HG02970 (cell line): ENCODE results near the gene TMEM178B.
"Not testable (repeated sequence)": the region's sequence is repeated elsewhere in the genome, so short reads cannot be mapped to it uniquely, and the experiment has no call there.

Experiments used
- ATAC-seq: cut with Tn5 transposase; IDR thresholded peaks from one replicate; pipeline ENCODE4 v1.9.1; 2021; ENCODE audit warnings: mild to moderate bottlenecking, moderate library complexity, moderate number of reproducible peaks; ENCODE audit not compliant: unreplicated experiment, low FRiP score

TMEM178B gene

DNA sequence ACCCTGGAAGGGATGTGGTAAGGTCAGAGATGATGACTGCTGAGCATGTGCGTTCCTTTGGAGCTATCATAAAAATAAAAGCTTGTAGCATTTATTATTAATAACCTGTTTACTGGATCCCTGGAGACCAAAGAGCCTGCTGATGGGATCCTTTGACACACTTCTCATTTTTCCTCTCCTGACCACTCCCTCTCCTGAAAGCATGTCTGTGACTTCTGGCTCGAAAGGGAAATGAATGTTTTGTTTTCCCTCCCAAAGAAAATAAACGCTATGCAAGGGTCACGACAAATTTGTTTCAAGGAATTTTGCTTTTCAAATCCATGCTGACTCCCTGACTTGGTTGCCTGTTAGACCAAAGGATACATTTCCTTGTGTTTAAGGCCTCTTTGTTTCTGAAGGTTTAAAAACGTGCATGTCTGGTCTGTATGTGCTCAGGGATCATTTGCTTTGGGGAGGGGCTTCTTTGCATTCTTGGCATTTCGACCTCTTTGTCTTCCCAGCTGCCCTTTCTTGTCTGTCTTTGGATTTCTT is 292.3 kb downstream of the TMEM178B start:
- ATAC-seq, result no peak

DNA sequence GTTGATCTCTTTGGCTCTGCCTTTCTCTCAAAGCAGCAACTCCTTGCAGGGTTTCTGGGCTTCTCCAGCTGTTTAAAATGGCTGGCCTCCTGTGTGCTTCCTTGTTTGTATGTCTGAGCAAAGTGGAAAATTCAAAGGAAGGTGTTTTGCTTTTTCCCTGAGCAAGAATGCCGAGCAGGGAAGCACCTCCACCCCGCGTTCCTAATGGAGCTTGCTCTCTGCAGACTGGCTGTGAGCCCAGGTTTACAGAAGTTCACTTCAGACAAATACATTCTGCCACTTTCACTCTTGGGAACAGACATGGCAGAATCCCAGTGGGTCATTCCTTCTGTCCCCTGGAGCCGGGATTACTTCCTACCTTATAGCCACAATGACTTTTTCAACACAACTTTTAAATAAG is 295.6 kb downstream of the TMEM178B start:
- no peak for ATAC-seq

- no peak for ATAC-seq
Observed at GRCh38 chr7:141370178-141370577, 296.3 kb downstream of the TMEM178B start.

- ATAC-seq, result no peak
Observed at GRCh38 chr7:141370650-141371049, 296.8 kb downstream of the TMEM178B start.

- no peak for ATAC-seq
Observed at GRCh38 chr7:141374425-141374824, 300.6 kb downstream of the TMEM178B start.

DNA sequence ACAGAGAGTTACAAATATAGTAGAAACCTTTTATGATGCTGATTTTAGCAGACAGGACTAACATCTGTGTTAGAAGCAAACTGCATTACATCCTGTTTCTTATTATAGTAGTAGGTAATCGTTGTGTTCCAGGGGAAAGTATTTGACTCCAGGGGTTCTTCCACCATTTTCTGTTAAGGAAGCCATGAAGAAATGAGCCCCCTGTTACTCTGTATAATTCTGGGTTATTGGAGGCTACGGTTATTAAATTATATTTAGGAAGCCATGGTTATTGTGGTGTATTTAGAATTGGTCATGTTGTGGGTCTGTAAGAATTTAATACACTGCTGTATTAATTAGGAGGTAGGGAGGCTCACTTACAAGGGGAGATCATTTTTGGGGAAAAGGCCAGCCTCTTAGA is 301.6 kb downstream of the TMEM178B start:
- ATAC-seq, result no peak

GRCh38 chr7:141377906-141378305 is 304.0 kb downstream of the TMEM178B start:
- ATAC-seq, result no peak

DNA sequence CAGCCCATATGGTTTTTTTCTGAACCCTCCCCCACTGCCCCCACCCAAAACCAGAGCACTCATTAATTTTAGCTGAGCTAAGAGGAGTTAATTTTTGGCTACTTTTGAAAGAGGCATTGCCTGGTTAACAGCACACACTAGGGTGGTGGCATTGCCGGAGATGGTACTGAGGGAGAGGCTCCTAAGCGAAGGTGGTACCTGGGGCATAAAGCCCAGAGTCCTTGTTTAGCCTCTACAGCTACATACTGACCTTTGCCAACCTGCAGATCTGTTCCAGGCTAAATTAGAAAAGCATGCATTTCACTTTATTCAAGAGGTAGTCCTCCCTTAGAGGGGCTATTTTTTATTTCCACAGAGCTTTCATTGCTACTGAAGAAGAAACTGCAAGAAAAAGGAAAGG is 304.5 kb downstream of the TMEM178B start:
- ATAC-seq, result no peak

- ATAC-seq, result no peak
Observed at GRCh38 chr7:141381794-141382427, 308.0 kb downstream of the TMEM178B start.

DNA sequence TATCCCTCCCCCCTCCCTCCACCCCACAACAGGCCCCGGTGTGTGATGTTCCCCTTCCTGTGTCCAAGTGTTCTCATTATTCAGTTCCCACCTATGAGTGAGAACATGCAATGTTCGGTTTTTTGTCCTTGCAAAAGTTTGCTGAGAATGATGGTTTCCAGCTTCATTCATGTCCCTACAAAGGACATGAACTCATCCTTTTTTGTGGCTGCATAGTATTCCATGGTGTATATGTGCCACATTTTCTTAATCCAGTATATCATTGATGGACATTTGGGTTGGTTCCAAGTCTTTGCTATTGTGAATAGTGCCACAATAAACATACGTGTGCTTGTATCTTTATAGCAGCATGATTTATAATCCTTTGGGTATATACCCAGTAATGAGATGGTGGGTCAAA is 309.5 kb downstream of the TMEM178B start:
- ATAC-seq, result not testable (repeated sequence)

DNA sequence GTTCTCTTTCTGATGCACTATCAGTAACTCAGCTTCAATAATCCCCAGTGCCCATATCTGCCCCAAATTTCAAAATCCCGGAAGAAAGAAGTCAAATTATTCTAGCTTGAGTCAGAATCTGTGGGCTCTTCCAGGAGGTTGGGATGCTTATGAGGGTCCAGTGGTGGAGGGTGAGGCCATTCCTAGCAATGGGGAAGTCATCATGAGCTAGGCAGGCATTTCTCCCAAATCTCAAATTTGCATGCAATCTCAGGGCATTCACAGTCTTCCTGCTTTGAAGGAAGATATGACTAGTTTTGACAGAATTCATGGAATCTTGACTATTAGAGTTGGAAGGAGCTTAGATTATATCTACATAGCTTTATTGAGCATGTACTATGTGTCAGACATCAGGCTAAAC is 313.0 kb downstream of the TMEM178B start:
- ATAC-seq, result no peak

GRCh38 chr7:141387521-141388217 is 313.8 kb downstream of the TMEM178B start:
- ATAC-seq, result no peak

DNA sequence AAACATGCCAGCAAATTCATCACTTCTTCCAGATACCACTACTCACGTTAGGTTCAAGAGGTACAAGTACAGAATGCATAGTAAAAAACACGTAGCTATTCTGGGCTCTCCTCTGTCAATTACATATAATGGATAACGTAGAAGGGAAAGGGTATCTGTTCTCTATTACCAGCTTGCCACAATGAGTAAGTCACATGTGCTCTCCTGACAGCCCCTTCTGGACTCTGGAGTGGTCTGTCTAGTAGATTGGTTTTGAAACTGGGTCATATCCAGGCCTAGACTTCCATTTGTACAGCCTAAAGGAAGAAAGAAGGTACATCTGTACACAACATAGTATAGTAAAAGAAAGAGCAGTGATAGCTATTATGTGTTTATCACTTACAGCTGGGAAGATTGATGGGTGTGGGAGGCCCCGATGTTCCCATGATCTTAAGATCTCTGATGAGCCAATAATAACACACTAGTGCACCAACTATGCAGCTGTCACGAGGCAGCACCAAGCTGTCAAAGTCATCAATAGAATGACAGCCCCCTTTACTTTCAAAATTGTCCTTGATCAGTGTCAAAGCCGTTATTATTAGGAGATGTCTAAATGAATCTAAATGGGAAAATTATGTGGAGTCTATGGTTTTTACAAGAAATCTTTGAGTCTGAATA is 315.4 kb downstream of the TMEM178B start:
- ATAC-seq, result no peak

DNA sequence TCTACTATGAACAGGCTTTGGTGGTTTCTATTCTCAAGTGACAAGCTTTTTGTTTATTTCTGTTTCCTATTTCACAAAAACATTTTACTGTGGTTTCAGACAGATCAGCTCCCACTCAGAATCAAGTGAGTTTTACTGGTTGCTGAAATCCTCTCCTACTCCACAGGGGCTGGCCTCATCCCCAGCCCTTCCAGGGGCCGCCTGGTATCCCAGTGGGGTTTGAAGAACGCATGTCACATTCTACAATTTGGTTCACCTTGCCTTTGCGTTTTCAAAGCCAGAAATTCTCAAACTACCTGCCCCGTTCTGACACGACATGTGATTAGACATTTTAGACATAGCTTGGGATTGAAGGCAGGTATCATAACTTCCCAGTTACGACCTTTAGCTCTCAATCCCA is 316.5 kb downstream of the TMEM178B start:
- ATAC-seq, result no peak

GRCh38 chr7:141393056-141393455 is 319.2 kb downstream of the TMEM178B start:
- no peak for ATAC-seq

GRCh38 chr7:141397236-141398163 is 323.6 kb downstream of the TMEM178B start:
- ATAC-seq, result no peak

DNA sequence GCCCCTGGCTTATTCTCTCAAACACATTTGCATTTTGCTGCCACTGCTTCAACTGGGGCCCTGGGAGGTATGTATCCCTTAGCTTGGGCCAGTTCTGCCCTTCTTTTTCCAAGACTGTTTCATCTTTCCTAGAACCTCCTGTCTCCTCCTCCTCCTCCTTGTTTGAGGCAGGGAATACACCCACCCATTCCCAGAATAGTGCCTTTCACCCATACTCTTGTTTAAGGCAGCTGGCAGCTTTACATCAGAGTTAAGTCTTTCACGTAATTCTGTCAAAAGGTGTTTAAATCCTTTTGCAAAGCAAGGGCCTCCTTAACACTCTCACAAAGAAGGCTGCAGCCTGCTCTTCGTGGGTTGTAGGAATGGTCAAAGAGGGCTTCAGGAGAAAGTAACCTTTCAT is 326.5 kb downstream of the TMEM178B start:
- ATAC-seq, result no peak

GRCh38 chr7:141402277-141402996 is 328.6 kb downstream of the TMEM178B start:
- no peak for ATAC-seq

DNA sequence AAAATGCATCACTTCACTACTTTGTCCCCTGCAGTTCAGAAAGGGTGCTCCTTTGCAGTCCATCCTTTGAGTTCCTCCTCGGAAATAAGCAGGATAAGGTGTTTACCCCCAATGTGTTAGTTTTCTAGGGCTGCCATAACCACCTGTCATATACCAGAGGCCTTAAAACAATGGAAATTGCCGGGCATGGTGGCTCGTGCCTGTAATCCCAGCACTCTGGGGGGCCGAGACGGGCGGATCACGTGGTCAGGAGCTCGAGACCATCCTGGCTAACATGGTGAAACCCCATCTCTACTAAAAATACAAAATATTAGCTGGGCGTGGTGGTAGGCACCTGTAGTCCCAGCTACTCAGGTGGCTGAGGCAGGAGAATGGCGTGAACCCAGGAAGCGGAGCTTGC is 330.0 kb downstream of the TMEM178B start:
- not testable (repeated sequence) for ATAC-seq

- ATAC-seq, result no peak
Observed at GRCh38 chr7:141406347-141406746, 332.5 kb downstream of the TMEM178B start.
